HG03159 (cell line): ENCODE measurements around the gene RAB5B.
"Not testable (repeated sequence)": the region's sequence is repeated elsewhere in the genome, so short reads cannot be mapped to it uniquely, and the experiment has no call there.

Experiments used
- ATAC-seq: cut with Tn5 transposase; IDR thresholded peaks from one replicate; pipeline ENCODE4 v1.9.1; 2021; ENCODE audit warnings: mild to moderate bottlenecking, moderate library complexity; ENCODE audit not compliant: unreplicated experiment

RAB5B gene

GRCh38 chr12:55940065-55940732 is 33.7 kb upstream of the RAB5B start:
- peak; percentile 95 for ATAC-seq

DNA sequence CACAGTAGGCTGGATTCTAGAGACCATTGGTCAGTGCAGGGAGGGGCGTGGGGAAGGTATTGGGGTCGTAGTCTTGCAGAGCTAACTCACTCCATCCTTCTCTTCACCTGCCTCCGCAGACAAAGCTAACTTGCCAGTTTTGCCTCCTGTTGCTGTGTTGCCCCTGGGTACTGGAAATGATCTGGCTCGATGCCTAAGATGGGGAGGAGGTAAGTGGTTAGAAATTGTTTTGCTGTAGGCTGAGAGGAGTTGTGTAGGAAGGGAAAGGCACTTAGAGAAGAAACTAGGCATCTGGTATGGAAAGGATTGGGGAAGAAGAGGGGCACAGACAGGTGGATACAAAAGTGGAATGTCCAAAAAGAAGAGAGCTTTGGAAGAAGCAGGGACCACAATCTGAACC is 31.8 kb upstream of the RAB5B start:
- ATAC-seq: no peak

DNA sequence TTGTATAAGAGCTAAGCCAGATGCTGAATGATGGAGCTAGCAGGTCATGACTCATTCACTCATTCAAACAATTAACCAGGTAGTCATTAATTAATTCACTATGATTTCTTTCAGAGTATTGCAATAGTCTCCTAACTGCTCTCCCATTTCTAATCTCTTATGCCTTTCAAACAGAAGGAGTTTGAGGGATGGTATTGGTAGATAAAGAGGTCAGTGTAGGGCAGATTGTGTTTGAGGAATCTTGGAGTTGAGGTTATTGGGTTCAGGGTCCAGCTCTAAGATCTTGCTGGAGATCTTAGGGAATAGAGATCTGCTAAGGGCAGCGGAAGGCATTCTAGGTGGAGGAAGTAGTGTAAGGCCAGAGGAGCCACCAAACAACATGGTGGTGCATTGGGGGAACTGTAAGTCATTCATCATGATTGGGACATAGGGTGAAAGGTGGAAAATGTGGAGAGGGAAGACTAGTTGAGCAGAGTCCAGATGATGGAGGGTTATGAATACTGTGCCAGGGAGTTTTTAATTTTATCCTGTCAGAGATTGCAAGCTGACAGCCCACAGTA is 31.2 kb upstream of the RAB5B start:
- no peak for ATAC-seq

- no peak for ATAC-seq
These were observed 27.3 kb upstream of the RAB5B start for GRCh38 chr12:55946553-55946952.

GRCh38 chr12:55955344-55955743 is 18.5 kb upstream of the RAB5B start:
- no peak for ATAC-seq

DNA sequence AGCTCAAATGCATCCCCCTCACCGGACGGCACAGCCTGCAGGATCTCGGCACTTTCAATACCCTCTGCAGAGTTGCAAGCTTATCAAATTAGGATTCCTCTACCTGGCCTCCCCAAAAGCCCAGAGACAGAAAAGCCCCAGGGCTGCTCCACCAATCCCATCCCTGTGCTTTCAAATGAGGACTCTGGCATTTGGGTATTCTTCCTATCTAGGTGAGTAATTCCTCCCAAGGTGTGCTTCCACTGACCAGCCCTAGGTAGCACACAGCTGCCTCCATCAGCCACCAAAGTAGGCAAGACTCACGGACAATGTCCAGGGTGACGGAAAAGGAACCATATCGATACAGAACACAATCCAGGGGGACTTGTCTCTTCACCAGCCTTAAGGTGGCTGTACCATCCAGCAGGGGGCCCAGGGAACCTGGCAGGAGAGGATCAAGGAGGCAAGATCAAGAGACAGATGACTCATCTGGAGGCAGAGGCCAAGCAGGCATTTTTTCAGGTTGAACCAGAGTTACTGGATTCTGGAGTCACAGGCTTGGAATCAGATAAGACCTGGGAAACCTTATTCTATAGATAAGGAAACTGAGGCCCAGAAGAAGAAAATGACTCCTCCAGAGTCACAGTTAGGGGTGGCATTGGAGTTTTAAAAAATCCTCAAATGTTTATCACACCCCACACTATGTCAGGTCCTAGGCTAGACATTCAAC is 17.9 kb upstream of the RAB5B start:
- no peak for ATAC-seq

DNA sequence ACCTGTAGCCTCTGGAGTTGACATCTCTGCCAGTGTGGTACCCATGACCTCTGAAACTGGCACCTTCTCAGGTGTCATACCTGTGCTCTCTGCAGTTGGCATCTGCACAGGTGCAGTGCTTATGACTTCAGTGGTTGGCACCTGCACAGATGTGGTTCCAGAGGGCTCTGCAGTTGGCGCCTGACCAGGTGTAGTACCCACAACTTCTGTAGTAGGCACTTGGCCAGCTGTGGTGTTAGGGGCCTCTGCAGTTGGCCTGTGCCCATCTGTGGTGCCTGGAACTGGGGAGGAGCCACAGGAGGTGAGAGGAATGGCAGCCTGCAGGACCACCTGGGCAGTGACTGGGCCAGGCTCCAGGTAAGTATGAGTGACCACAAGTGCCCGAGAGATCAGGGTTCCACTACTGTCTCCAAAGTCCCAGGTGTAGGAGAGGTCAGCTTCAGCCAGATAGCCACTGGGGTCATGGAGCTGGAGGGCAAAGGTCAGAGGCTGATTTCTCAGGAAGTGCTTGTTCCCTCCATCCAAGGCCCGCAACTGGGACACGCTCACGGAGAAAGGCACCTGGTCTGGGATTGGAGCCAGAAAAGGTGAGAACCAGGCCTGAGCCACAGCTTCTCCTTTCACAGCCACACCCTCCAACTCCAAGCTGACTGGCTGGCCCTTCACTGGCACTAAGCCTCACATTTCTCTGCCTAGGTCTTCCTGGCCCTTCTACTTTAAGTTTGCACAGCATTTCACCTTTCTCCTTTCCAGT is 16.6 kb upstream of the RAB5B start:
- no peak for ATAC-seq

DNA sequence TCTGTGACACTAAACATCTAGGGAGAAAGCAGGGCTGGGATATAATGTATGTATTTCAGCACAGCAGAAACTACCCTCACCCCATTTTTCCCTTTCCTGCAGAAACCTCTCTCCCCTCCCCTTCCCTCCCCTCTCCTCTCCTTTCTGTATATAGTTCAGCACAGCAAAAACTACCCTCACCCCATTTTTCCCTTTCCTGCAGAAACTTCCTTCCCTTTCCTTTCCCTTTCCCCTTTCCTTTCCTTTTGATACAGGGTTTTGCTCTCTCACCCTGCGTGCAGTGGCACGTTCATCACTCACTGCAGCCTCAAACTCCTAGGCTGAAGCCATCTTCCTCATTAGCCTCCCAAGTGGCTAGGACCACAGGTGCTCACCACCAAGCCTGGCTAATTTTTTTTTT is 10.1 kb upstream of the RAB5B start:
- ATAC-seq: no peak

- ATAC-seq: no peak
These were observed 8.6 kb upstream of the RAB5B start for GRCh38 chr12:55965240-55965639.

DNA sequence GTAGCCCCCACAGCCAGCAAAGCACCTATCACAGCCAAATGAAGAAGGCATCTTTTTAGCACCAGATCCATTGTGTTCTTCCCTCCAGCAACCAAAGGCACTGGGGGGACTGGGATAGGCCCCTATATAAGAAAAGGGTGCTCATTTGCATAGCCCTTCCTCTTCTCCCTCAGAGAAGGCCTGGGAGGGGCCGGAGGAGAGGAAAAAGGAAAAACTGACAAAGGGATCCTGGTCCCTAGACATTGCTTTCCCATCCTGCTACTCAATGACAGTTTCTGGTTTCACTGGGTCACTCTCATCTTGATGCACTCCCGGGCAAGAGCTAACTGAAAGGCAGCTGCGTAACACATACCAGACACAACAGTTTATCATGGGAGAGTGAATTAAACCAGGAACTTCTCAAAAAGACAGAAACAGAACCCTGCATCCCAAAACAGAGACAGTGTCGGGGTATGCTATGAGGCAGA is 7.9 kb upstream of the RAB5B start, which contains the start of gene PMEL:
Gene PMEL, minus strand, starts transcription at position 102 of the 467 bp plus-strand sequence. Its CDS starts 31 bp downstream, at position 71.
- no peak for ATAC-seq

GRCh38 chr12:55966408-55967281 is 7.2 kb upstream of the RAB5B start, which contains the start of gene CDK2:
CDK2 (plus strand) TSS chr12:55966830; CDS start chr12:55967009, 179 bp downstream.
- peak; percentile 86 for ATAC-seq

- no peak for ATAC-seq
These were observed 4.5 kb upstream of the RAB5B start for GRCh38 chr12:55969356-55969755.

- no peak for ATAC-seq
These were observed 3.1 kb upstream of the RAB5B start for GRCh38 chr12:55970775-55971174.

DNA sequence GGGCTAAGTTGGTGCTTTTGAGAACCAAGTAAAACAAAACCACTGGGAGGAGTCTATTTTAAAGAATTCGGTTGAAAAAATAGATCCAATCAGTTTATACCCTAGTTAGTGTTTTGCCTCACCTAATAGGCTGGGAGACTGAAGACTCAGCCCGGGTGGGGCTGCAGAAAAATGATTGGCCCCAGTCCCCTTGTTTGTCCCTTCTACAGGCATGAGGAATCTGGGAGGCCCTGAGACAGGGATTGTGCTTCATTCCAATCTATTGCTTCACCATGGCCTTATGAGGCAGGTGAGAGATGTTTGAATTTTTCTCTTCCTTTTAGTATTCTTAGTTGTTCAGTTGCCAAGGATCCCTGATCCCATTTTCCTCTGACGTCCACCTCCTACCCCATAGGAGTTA is 1.8 kb upstream of the RAB5B start:
- ATAC-seq: no peak

GRCh38 chr12:55972456-55972855 is 1.4 kb upstream of the RAB5B start:
- ATAC-seq: no peak

DNA sequence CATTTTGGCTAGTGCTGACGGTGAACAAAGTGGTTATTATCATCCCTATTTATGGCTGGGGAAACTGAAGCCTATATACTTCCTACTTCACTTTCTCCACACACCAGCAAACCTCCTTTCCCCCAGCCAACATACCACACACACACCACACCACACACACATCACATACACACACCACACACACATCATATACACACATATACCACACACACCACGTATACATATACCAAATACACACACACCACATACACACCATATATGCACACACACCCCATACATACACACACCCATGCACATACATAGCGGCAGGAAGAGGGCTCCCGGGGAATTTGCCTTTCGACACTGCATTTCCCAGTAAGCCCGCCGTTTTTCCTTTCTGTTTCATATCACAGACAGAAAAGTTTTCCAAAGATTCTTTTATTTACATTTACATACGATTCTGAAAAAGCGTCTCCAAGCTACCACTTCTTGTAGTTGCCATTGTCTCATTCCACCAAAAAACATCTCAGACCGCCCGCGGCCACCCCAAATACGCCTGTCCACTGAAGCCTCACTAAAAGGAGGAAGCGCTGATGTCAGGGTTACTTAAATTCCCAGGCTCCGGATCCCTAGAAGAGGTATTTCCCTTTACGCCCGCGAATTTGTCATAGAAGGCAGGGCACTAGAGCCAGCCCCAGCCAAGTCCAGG is 823 bp upstream of the RAB5B start:
- no peak for ATAC-seq

DNA sequence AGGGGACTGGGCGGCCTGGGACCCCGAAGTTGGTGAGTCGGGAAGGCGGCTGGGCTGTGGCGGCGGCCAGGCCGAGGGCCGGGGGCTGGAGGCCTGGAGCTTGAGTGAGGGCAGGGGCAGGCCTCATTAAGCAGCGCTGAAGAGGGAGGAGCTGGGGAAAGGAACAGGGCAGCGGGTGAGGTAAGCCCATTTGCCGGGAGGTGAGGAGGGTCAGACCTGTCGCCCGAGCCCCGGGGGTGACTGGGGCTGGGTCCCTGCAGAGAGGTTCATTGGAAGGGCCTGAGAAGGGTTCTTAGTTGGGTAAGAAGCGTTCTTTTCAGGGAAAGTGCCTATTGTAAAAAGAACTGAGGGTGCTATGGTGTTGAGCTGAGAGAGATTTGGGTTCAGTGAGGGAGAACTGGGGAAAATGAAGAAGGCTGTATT is 441 bp downstream of the RAB5B start:
- peak; percentile 17 for ATAC-seq

DNA sequence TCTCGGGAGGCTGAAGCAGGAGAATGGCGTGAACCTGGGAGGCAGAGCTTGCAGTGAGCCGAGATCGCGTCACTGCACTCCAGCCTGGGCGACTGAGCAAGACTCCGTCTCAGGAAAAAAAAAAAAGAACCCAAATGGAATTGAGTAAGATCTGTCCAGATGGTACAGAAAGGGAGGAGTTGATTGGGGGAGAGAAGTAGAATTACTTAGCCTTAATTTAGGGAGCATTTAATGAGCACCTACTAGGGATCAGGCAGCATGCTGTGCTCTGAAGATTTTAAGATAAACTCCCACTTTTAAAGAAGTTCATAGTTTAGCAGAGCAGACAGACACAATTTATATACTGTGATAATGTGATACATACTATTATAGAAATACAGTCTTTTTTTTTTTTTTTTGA is 4.5 kb downstream of the RAB5B start:
- ATAC-seq: no peak

DNA sequence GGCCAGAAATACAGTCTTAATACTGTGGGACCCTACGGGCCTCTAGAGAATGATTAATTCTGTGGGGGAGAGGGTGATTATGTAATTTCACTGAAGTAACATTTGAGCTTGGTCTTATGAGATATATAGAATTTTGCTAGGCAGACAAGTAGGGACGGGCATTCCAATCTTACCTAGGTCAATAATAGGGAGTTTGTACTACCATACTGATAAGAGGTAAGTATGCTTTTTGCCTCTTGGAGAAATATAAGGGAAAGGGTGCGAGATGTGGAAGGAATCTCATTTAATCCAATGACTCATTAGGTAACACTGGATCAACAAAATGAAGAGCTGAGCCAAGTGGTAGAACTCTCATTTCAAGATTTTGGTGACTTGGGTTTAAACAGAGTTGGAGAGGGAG is 5.2 kb downstream of the RAB5B start:
- no peak for ATAC-seq

- not testable (repeated sequence) for ATAC-seq
These were observed 8.0 kb downstream of the RAB5B start for GRCh38 chr12:55981882-55982281.
